Ovary (tissue), 9 donors: ENCODE data around the gene PARM1. TPM values are rescaled to one million over a fixed set of nuclear protein-coding genes. Genes with fewer than 3 reads are reported as not detected.

Experiments used
- DNase-seq, 5 donors: peaks; one replicate each; pipeline ENCODE4 v3.0.0-alpha.2; 2019 to 2020
- H3K27ac ChIP-seq, 2 donors: fragments of 200-600 bp; one replicate each; pipeline versions ENCODE4 v1.5.1 to v1.8.0; 2019 to 2022
- H3K27me3 ChIP-seq: fragments of 200-600 bp; one replicate; pipeline ENCODE4 v1.8.0; 2022
- H3K36me3 ChIP-seq: fragments of 200-600 bp; sonication (generic); one replicate; pipeline ENCODE4 v1.5.1; 2019
- H3K4me1 ChIP-seq: one replicate; pipeline ENCODE4 v1.8.1; 2013; ENCODE audit warnings: mild to moderate bottlenecking, moderate library complexity; ENCODE audit not compliant: insufficient read depth
- H3K4me3 ChIP-seq: fragments of 200-600 bp; sonication (generic); one replicate; pipeline ENCODE4 v1.5.1; 2017
- H3K9me3 ChIP-seq, 2 donors: fragments of 200-600 bp in 1 of 2; sonication (generic) in 1 of 2; one replicate each; pipeline versions ENCODE4 v1.5.1 to v1.8.1; 2013 to 2019; ENCODE audit warnings: mild to moderate bottlenecking in 1 of 2, moderate library complexity in 1 of 2
- CTCF ChIP-seq, 3 donors: fragments of 450-650 bp in 2 of 3; fragments of 200-600 bp in 1 of 3; IDR thresholded peaks; one replicate each; pipeline versions ENCODE4 v1.5.1 to v1.8.0; 2016 to 2022; ENCODE audit warnings: antibody characterized with exemption in 3 of 3, mild to moderate bottlenecking in 1 of 3
- EP300 ChIP-seq: sonication (generic); formaldehyde crosslinking; IDR thresholded peaks from one replicate; pipeline ENCODE4 v1.6.1; 2017; ENCODE audit warnings: antibody characterized with exemption
- POLR2A ChIP-seq: fragments of 450-650 bp; IDR thresholded peaks from one replicate; pipeline ENCODE4 v1.6.1; 2017; ENCODE audit warnings: antibody characterized with exemption, mild to moderate bottlenecking, moderate library complexity
- WGBS, 3 donors: extraction: QIAGEN DNeasy Blood & Tissue Kit in 1 of 3; methylation state at CpG; one replicate each; pipeline versions ENCODE4 v1.1.5 to v1.1.7; 2013 to 2017; 5-methylcytosine and 5-hydroxymethylcytosine counted together
- intact Hi-C, 4 donors: fragments of 100-400 bp; cut with DNase I; formaldehyde crosslinking; loops; one replicate each; pipeline versions ENCODE4 v1.11.0 to v1.15.1; 2022 to 2023
- polyA plus RNA-seq, 2 donors: library from polyadenylated mRNA; stranded (reverse); fragments of 200-250 nt in 1 of 2; fragments of 350-450 nt in 1 of 2; fragmentation: Illumina TruSeq in 1 of 2; extraction: RNeasy Lipid Tissue Mini Kit (QIAGEN cat#74804) in 1 of 2; gene quantifications; one replicate each; pipeline ENCODE4 v1.2.3, GENCODE V29; 2013 to 2014
- total RNA-seq, 7 donors: library from RNA; depleted of rRNA in 2 of 7; stranded (reverse); fragments of >200 nt in 2 of 7; fragmentation: NEBNext Ultra II Directional in 3 of 7; extraction: Animal tissue kit (Norgen Biotek cat#: 25700) in 3 of 7; gene quantifications; one replicate each; pipeline versions ENCODE4 v1.1.0 to v1.2.4, GENCODE V29; 2016 to 2023
- donor health status: DM: no; HTN: no; CAD: no; lungs with moderate emphysema.
- donor health status: DM: no; HTN: no; CAD: no.
- donor health status: Bipolar disorder and iron deficiency.
- donor health status: DM: yes; HTN: yes; CAD: no.
- donor health status: DM: no; HTN: no; CAD: no.
- donor health status: DM: yes; HTN: yes; CAD: no.

Gene PARM1
- total and polyA plus RNA-seq, 9 donors, result 1.9 to 90.1 (median 12.6) TPM

- Histone ChIP-seq H3K4me1 (no peaks in the 10 kb centered on the region), H3K4me3 (no peak overlapping the region), H3K9me3 (no peaks in the 10 kb centered on the region), H3K27ac (no peak overlapping the region), H3K36me3 (no peaks in the 10 kb centered on the region), H3K27me3 (no peaks in the 10 kb centered on the region)
- TF ChIP-seq POLR2A, result no peak
- TF ChIP-seq EP300, result no peak
- no peak for TF ChIP-seq CTCF (IDR thresholded peaks at IDR 0.05)
- intact Hi-C loops, result no loop called here
- DNase-seq, result no peak
- WGBS, 3 donors, result 86 to 93% (median 89%) methylated on average over 5 of the region's 5 CpGs
These were observed 18.0 kb downstream of the PARM1 start for GRCh38 chr4:74950882-74951281.

DNA sequence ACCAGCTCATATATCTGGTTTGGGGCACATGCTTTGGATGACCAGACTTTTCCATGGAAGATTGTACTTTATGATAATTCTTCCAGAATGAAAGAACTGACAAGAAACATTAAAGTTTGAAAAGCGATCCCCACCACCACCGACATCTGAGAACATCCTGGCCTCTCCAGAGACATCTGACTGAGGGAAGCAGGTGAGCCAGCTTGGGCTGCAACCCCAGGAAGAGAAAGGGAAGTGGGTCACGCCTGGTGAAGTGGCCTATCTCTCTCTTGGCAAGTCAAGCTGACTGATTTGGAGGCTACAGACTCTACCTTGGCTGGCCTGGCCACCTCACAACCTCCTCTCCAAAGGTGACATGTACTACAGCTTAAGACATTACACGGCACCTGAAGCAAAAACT lies 20.7 kb downstream of the PARM1 start:
- no peaks in the 10 kb centered on the region for H3K36me3 ChIP-seq
- DNase-seq, result no peak
- TF ChIP-seq POLR2A (no peak), EP300 (no peak), CTCF (IDR thresholded peaks at IDR 0.05) (no peak)
- intact Hi-C loops, result no loop called here
- no peak overlapping the region for H3K27ac ChIP-seq
- no peaks in the 10 kb centered on the region for H3K4me1 ChIP-seq
- no peak overlapping the region for H3K4me3 ChIP-seq
- WGBS, 3 donors, result 89 to 90% (median 90%) methylated on average over 4 of the region's 4 CpGs
- H3K9me3 ChIP-seq, result no peaks in the 10 kb centered on the region
- no peaks in the 10 kb centered on the region for H3K27me3 ChIP-seq

DNA sequence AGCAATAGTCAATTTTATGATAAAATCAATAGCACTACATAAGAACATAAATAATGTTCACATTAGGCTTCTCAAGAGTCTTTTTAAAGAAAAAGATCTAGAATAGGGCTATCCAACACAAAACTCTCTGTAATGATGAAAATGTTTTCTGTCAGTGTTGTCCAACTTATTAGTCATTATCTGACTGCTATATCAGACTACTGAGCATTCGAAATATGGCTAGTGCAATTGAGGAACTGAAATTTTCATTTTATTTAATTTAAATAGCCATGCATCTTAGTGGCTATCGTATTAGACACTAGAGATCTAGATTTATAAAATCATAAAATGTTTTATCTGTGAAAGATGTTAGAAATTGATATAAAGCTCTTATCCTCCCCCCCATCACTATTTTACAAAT lies 26.0 kb downstream of the PARM1 start:
- Histone ChIP-seq H3K4me3 (no peak overlapping the region), H3K4me1 (no peaks in the 10 kb centered on the region), H3K36me3 (no peaks in the 10 kb centered on the region), H3K9me3 (no peaks in the 10 kb centered on the region), H3K27me3 (no peaks in the 10 kb centered on the region), H3K27ac (no peak overlapping the region)
- TF ChIP-seq POLR2A, result no peak
- TF ChIP-seq EP300, result no peak
- no peak for TF ChIP-seq CTCF (IDR thresholded peaks at IDR 0.05)
- intact Hi-C loops, result no loop called here
- no peak for DNase-seq
- WGBS, 3 donors, result 87 to 90% (median 87%) methylated on average over 2 of the region's 2 CpGs

GRCh38 chr4:74961230-74961629 lies 28.3 kb downstream of the PARM1 start:
- no peaks in the 10 kb centered on the region for H3K36me3 ChIP-seq
- intact Hi-C loops, result no loop called here
- 92 to 97% (median 97%) methylated on average over 2 of the region's 2 CpGs for WGBS, 3 donors

More at GRCh38 chr4:74961230-74961629, 28.3 kb downstream of the PARM1 start:
- Histone ChIP-seq H3K4me3 (no peak overlapping the region), H3K27ac (no peak overlapping the region), H3K4me1 (no peaks in the 10 kb centered on the region), H3K9me3 (no peaks in the 10 kb centered on the region), H3K27me3 (no peaks in the 10 kb centered on the region)
- DNase-seq, result no peak
- TF ChIP-seq POLR2A (no peak), CTCF (IDR thresholded peaks at IDR 0.05) (no peak), EP300 (no peak)
